ENCODE results near the gene NLRC5.

The NLRC5 gene

GRCh38 chr16:57041182-57042156, 52.1 kb downstream of the NLRC5 start:
- ATAC-seq = no peak
- no peak for TF ChIP-seq POU6F1 (CRISPR knock-in tag; IDR thresholded peaks at IDR 0.05; ENCODE audit: borderline replicate concordance, low read depth)
- TF ChIP-seq ISL1 (CRISPR knock-in tag; IDR thresholded peaks at IDR 0.05) = no peak
- no peak for TF ChIP-seq CREB5 (CRISPR knock-in tag; IDR thresholded peaks at IDR 0.05; ENCODE audit: low read depth)
- TF ChIP-seq TCF4 (CRISPR knock-in tag; IDR thresholded peaks at IDR 0.05; ENCODE audit: borderline replicate concordance) = no peak
- TF ChIP-seq ZC3H10 (CRISPR knock-in tag; IDR thresholded peaks at IDR 0.05) = no peak
- TF ChIP-seq ZNF565 (CRISPR knock-in tag; conservative IDR thresholded peaks at IDR 0.05; ENCODE audit: low read depth) = no peak
- TF ChIP-seq TSHZ2 (CRISPR knock-in tag; IDR thresholded peaks at IDR 0.05) = no peak
- no peak for TF ChIP-seq PPARA (CRISPR knock-in tag; IDR thresholded peaks at IDR 0.05; ENCODE audit: borderline replicate concordance)
- no peak for TF ChIP-seq PATZ1 (CRISPR knock-in tag; IDR thresholded peaks at IDR 0.05; ENCODE audit: borderline replicate concordance)
- no peak for TF ChIP-seq ZFP3 (CRISPR knock-in tag; IDR thresholded peaks at IDR 0.05)
- no peak for TF ChIP-seq TOX (CRISPR knock-in tag; IDR thresholded peaks at IDR 0.05; ENCODE audit: borderline replicate concordance)
- TF ChIP-seq RARB (CRISPR knock-in tag; IDR thresholded peaks at IDR 0.05) = no peak
- no peak for TF ChIP-seq SNAI2 (CRISPR knock-in tag; IDR thresholded peaks at IDR 0.05)
- no peak for TF ChIP-seq ESRRG (CRISPR knock-in tag; IDR thresholded peaks at IDR 0.05)
- no peak for TF ChIP-seq ZFP30 (CRISPR knock-in tag; IDR thresholded peaks at IDR 0.05)
- no peak for TF ChIP-seq BACH2 (CRISPR knock-in tag; IDR thresholded peaks at IDR 0.05; ENCODE audit: borderline replicate concordance)
- no peak for TF ChIP-seq ARNTL (CRISPR knock-in tag; IDR thresholded peaks at IDR 0.05; ENCODE audit: borderline replicate concordance, low read depth)
- no peak for TF ChIP-seq ZNF70 (CRISPR knock-in tag; IDR thresholded peaks at IDR 0.05)
- no peak for TF ChIP-seq ZNF8 (CRISPR knock-in tag; IDR thresholded peaks at IDR 0.05)

- no peak for ATAC-seq
- TF ChIP-seq ZFP3 (CRISPR knock-in tag; IDR thresholded peaks at IDR 0.05) (no peak), TOX (CRISPR knock-in tag; IDR thresholded peaks at IDR 0.05; ENCODE audit: borderline replicate concordance) (no peak), TCF4 (CRISPR knock-in tag; IDR thresholded peaks at IDR 0.05; ENCODE audit: borderline replicate concordance) (no peak), RARB (CRISPR knock-in tag; IDR thresholded peaks at IDR 0.05) (no peak), ZC3H10 (CRISPR knock-in tag; IDR thresholded peaks at IDR 0.05) (no peak), ZNF565 (CRISPR knock-in tag; conservative IDR thresholded peaks at IDR 0.05; ENCODE audit: low read depth) (no peak), ISL1 (CRISPR knock-in tag; IDR thresholded peaks at IDR 0.05) (no peak), OSR1 (CRISPR knock-in tag; IDR thresholded peaks at IDR 0.05) (no peak), ARNTL (CRISPR knock-in tag; IDR thresholded peaks at IDR 0.05; ENCODE audit: borderline replicate concordance, low read depth) (no peak), POU6F1 (CRISPR knock-in tag; IDR thresholded peaks at IDR 0.05; ENCODE audit: borderline replicate concordance, low read depth) (no peak), ZFP30 (CRISPR knock-in tag; IDR thresholded peaks at IDR 0.05) (no peak)
Observed at GRCh38 chr16:57042157-57043111, 53.1 kb downstream of the NLRC5 start.

Measured in SK-N-SH treated with all-trans-retinoic acid at 6 μM for 48 hours (cell line).